ENCODE data around the gene TNNC2.

Gene TNNC2

DNA sequence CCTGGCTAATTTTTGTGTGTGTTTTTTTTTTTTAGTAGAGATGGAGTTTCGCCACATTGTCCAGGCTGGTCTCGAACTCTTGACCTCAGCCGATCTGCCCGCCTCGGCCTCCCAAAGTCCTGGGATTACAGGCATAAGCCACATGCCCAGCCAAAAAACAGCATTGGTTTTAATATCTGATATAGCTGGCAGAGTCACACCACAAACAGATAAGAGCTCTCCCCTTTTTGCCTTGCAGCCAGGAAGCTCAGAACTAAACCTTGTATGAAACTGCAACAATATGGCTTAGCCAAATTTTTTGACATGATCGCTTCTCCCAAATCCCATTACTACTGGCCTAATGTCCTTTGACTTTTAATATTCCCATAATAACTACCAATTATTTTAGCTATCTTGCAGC lies 25.2 kb upstream of the TNNC2 start:
- Histone ChIP-seq H3K9me3 (ENCODE audit: low read length) (no peaks in the 10 kb centered on the region), H3K4me2 (ENCODE audit: low read length) (no peak overlapping the region), H3K36me3 (ENCODE audit: insufficient read depth, low read length) (peaks cover 15% of the 10 kb centered on the region; the same call in 1 of the 2 replicates), H3K79me2 (ENCODE audit: insufficient read depth, low read length) (peaks cover 7% of the 10 kb centered on the region; the same call in 1 of the 2 replicates), H3K4me1 (ENCODE audit: insufficient read depth, low read length, severe bottlenecking) (peaks cover 11% of the 10 kb centered on the region), H3K4me3 (ENCODE audit: low read depth, low read length, poor library complexity, severe bottlenecking) (no peak overlapping the region), H2AFZ (ENCODE audit: low read length) (no peak overlapping the region), H3K9ac (ENCODE audit: low read length) (no peak overlapping the region), H3K27ac (ENCODE audit: low read depth, low read length, poor library complexity, severe bottlenecking) (no peak overlapping the region), H4K20me1 (ENCODE audit: insufficient read depth, low read length) (no peaks in the 10 kb centered on the region), H3K27me3 (ENCODE audit: insufficient read depth, low read length) (no peaks in the 10 kb centered on the region), H3K9me2 (ENCODE audit: low read depth, low read length) (no peaks in the 10 kb centered on the region), H3F3A (ENCODE audit: insufficient read depth, low read length) (no peaks in the 10 kb centered on the region)
- no peak for TF ChIP-seq EZH2 (IDR thresholded peaks at IDR 0.05; ENCODE audit: borderline replicate concordance, low read length)
- TF ChIP-seq, protein P1, sequence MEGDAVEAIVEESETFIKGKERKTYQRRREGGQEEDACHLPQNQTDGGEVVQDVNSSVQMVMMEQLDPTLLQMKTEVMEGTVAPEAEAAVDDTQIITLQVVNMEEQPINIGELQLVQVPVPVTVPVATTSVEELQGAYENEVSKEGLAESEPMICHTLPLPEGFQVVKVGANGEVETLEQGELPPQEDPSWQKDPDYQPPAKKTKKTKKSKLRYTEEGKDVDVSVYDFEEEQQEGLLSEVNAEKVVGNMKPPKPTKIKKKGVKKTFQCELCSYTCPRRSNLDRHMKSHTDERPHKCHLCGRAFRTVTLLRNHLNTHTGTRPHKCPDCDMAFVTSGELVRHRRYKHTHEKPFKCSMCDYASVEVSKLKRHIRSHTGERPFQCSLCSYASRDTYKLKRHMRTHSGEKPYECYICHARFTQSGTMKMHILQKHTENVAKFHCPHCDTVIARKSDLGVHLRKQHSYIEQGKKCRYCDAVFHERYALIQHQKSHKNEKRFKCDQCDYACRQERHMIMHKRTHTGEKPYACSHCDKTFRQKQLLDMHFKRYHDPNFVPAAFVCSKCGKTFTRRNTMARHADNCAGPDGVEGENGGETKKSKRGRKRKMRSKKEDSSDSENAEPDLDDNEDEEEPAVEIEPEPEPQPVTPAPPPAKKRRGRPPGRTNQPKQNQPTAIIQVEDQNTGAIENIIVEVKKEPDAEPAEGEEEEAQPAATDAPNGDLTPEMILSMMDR (IDR thresholded peaks at IDR 0.05; ENCODE audit: low read length), result no peak

DNA sequence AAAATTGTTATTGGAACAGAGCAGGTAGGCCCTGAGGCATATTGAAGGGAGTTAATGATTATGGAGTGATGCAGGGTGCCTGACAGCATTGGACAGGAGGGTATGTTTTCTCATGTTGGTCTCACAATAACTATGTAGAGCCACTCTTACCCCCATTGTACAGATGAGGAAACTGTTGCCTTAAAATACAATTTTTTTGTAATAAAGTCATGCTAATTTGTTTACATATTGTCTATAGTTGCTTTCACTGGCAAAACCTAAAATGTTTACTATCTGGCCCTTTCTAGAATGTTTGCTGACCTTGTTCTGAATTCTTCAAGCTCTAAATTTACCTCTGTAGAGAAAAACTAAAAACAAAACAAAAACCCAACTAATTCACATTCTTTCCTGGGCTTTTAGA lies 24.4 kb upstream of the TNNC2 start:
- H2AFZ ChIP-seq (ENCODE audit: low read length), result no peak overlapping the region
- H3K79me2 ChIP-seq (ENCODE audit: insufficient read depth, low read length), result peaks cover 7% of the 10 kb centered on the region; the same call in 1 of the 2 replicates
- no peak overlapping the region for H3K9ac ChIP-seq (ENCODE audit: low read length)
- no peaks in the 10 kb centered on the region for H3K9me3 ChIP-seq (ENCODE audit: low read length)
- H3K9me2 ChIP-seq (ENCODE audit: low read depth, low read length), result no peaks in the 10 kb centered on the region
- H3K27ac ChIP-seq (ENCODE audit: low read depth, low read length, poor library complexity, severe bottlenecking), result no peak overlapping the region
- no peak for TF ChIP-seq EZH2 (IDR thresholded peaks at IDR 0.05; ENCODE audit: borderline replicate concordance, low read length)
- no peak overlapping the region for H3K4me3 ChIP-seq (ENCODE audit: low read depth, low read length, poor library complexity, severe bottlenecking)
- no peaks in the 10 kb centered on the region for H3K27me3 ChIP-seq (ENCODE audit: insufficient read depth, low read length)
- H4K20me1 ChIP-seq (ENCODE audit: insufficient read depth, low read length), result no peaks in the 10 kb centered on the region
- H3K4me1 ChIP-seq (ENCODE audit: insufficient read depth, low read length, severe bottlenecking), result peaks cover 9% of the 10 kb centered on the region
- no peaks in the 10 kb centered on the region for H3F3A ChIP-seq (ENCODE audit: insufficient read depth, low read length)
- H3K36me3 ChIP-seq (ENCODE audit: insufficient read depth, low read length), result peaks cover 17% of the 10 kb centered on the region; the same call in 1 of the 2 replicates
- no peak overlapping the region for H3K4me2 ChIP-seq (ENCODE audit: low read length)

DNA sequence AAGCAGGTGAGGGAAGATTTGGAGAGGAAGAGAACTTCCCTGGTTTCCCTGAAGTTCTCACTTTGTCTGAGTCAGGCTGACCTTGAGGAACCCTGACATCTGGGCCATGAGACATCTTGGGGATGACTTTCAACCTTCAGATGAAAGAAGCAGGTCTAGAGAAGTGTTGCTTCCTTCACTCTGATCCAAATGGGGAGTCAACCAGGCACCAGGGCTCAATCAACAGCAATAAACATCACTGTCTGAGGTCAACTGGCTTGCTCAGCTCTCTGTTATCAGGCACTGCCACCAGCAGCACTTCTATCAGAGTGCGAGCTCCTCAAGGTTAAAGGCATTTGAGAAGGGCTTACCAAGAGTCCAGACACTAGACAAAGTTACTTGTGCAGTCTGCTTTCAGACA lies 23.8 kb upstream of the TNNC2 start:
- H3K9me3 ChIP-seq (ENCODE audit: low read length), result no peaks in the 10 kb centered on the region
- no peaks in the 10 kb centered on the region for H4K20me1 ChIP-seq (ENCODE audit: insufficient read depth, low read length)
- H3K9ac ChIP-seq (ENCODE audit: low read length), result no peak overlapping the region
- H3F3A ChIP-seq (ENCODE audit: insufficient read depth, low read length), result no peaks in the 10 kb centered on the region
- no peak for TF ChIP-seq EZH2 (IDR thresholded peaks at IDR 0.05; ENCODE audit: borderline replicate concordance, low read length)
- TF ChIP-seq, protein P1 (IDR thresholded peaks at IDR 0.05; ENCODE audit: low read length), result no peak
- H3K36me3 ChIP-seq (ENCODE audit: insufficient read depth, low read length), result peaks cover 23% of the 10 kb centered on the region; the same call in 1 of the 2 replicates
- no peaks in the 10 kb centered on the region for H3K9me2 ChIP-seq (ENCODE audit: low read depth, low read length)
- H3K27ac ChIP-seq (ENCODE audit: low read depth, low read length, poor library complexity, severe bottlenecking), result no peak overlapping the region
- no peaks in the 10 kb centered on the region for H3K27me3 ChIP-seq (ENCODE audit: insufficient read depth, low read length)
- H2AFZ ChIP-seq (ENCODE audit: low read length), result no peak overlapping the region
- H3K4me3 ChIP-seq (ENCODE audit: low read depth, low read length, poor library complexity, severe bottlenecking), result no peak overlapping the region
- peaks cover 4% of the 10 kb centered on the region for H3K4me1 ChIP-seq (ENCODE audit: insufficient read depth, low read length, severe bottlenecking)
- peaks cover 3% of the 10 kb centered on the region; the same call in 1 of the 2 replicates for H3K79me2 ChIP-seq (ENCODE audit: insufficient read depth, low read length)
- H3K4me2 ChIP-seq (ENCODE audit: low read length), result no peak overlapping the region

DNA sequence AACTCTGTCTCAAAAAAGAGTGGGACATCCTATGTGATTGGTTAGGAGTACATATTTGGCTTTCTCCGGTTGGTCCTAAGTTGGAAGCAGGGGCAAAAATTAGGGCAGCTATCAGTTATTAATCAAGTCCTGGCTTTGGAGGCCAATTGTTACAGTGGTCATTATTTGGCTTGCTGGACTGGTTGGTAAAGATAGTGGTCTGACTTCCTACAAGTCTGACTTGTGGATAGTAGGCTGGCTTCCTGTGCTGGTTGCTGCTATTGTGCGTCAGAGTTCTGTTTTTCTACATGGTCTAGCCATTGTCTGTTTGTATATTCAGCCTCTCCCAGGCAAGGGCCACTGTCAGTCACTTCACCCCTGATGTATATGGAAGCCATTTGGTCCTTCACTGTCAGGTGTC lies 23.1 kb upstream of the TNNC2 start:
- H3K36me3 ChIP-seq (ENCODE audit: insufficient read depth, low read length), result peaks cover 28% of the 10 kb centered on the region
- H3K9me3 ChIP-seq (ENCODE audit: low read length), result no peaks in the 10 kb centered on the region
- no peaks in the 10 kb centered on the region for H4K20me1 ChIP-seq (ENCODE audit: insufficient read depth, low read length)
- H3K27me3 ChIP-seq (ENCODE audit: insufficient read depth, low read length), result no peaks in the 10 kb centered on the region
- H3K4me3 ChIP-seq (ENCODE audit: low read depth, low read length, poor library complexity, severe bottlenecking), result no peak overlapping the region
- no peaks in the 10 kb centered on the region for H3K79me2 ChIP-seq (ENCODE audit: insufficient read depth, low read length)
- TF ChIP-seq EZH2 (IDR thresholded peaks at IDR 0.05; ENCODE audit: borderline replicate concordance, low read length), result no peak
- TF ChIP-seq, protein P1 (IDR thresholded peaks at IDR 0.05; ENCODE audit: low read length), result no peak
- H3K4me1 ChIP-seq (ENCODE audit: insufficient read depth, low read length, severe bottlenecking), result no peaks in the 10 kb centered on the region
- no peaks in the 10 kb centered on the region for H3K9me2 ChIP-seq (ENCODE audit: low read depth, low read length)
- H3K4me2 ChIP-seq (ENCODE audit: low read length), result no peak overlapping the region
- H3K9ac ChIP-seq (ENCODE audit: low read length), result no peak overlapping the region
- no peaks in the 10 kb centered on the region for H3F3A ChIP-seq (ENCODE audit: insufficient read depth, low read length)
- no peak overlapping the region for H3K27ac ChIP-seq (ENCODE audit: low read depth, low read length, poor library complexity, severe bottlenecking)
- no peak overlapping the region for H2AFZ ChIP-seq (ENCODE audit: low read length)
